GM19023 (cell line): ENCODE measurements around the gene LEPROT.
"Not testable (repeated sequence)": the region's sequence is repeated elsewhere in the genome, so short reads cannot be mapped to it uniquely, and the experiment has no call there.

Experiments used
- ATAC-seq: cut with Tn5 transposase; IDR thresholded peaks from one replicate; pipeline ENCODE4 v1.9.1; 2021; ENCODE audit warnings: mild to moderate bottlenecking, moderate library complexity; ENCODE audit not compliant: unreplicated experiment

LEPROT gene

DNA sequence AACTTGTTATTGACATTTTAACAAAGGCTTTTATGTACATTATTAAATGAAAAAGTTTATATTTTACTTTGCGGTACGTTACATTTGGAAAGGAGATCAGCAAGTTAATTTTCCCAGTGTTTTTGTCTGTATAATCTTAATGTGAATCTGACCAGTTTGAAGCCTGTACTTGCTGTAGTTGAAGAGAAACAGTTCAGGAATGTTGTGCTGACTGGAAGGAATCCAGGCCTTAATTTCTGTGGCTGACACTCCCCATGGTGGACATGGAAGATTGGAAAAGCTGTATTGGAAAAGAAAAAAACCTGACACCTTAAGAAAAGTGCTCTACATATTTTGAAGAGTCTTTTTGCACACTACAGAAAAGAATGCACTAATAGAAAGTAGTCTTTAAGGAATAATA is 15.5 kb downstream of the LEPROT start:
- ATAC-seq: no peak

DNA sequence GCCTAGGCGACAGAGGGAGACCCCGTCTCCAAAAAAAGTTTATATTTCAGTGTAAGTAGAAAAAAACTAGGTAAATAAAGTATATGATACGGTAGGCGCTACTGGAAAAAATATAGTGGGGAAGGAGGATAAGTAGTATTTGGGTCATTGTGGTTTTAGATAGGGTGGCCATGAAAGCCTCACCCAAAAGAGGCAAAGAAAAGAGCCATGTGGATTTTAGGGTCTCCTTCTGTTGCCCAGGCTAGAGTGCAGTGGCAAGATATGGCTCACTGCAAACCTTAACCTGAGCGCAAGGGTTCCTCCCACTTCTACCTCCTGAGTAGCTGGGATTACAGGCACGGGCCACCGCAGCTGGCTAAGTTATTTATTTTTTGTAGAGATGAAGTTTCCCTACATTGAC is 17.1 kb downstream of the LEPROT start:
- ATAC-seq: no peak

GRCh38 chr1:65440322-65440900 is 19.9 kb downstream of the LEPROT start:
- no peak for ATAC-seq

DNA sequence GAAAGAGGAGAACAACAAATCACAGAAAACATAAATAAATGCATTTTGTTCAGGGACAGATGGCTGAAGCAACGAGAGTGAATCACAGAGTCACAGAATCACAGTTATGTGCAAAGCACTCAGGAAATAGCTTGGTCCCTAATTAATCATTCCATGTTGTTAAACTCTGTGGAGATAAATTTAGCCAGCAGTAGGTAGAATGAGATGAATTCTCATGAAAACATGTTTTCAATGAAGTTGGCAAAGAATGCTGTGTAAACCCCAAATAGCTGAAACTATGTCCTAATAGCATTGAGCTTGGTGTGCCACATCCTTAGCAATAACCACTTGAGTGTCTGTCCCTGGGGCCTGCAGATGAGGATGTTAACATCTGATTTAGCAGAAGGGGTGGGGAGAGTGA is 20.4 kb downstream of the LEPROT start:
- no peak for ATAC-seq

DNA sequence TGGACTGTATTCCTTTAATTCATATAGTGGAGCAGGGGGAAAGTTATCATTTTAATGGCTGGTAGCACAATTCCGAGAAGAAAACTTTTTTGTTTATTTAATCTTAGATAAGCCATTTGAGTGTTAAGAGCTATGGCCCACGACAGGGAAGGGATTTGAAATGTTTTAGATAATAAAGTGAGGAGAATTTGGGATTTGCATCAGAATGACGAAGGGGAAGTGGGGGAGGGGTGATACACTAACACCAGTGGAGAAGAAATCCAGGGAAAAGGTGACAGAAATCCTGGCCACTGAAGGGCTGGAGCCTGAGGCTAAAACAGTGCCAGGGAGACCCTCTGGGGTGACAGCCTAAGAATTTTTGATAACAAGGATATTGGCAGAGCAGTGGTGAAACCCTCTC is 21.0 kb downstream of the LEPROT start:
- no peak for ATAC-seq

- ATAC-seq: no peak
These were observed 22.0 kb downstream of the LEPROT start for GRCh38 chr1:65442442-65442841.

DNA sequence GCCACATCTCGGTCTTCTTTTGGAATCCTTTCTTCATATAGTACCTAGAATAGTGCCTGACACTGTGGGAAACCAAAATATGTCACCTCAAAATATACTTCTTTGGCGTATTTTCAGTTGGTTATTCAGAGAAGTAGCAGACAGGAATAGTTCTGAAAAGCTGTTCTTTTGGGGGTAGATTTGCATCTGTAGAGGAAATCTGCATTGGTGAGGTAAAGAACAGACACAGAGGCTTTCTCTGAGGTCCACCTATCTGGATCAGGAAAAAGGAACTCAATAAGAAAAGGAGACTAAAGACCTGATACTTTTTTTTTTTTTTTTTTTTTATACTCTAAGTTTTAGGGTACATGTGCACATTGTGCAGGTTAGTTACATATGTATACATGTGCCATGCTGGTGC is 23.2 kb downstream of the LEPROT start:
- no peak for ATAC-seq

- no peak for ATAC-seq
These were observed 23.7 kb downstream of the LEPROT start for GRCh38 chr1:65444128-65444640.

GRCh38 chr1:65445837-65446236 is 25.4 kb downstream of the LEPROT start:
- no peak for ATAC-seq

DNA sequence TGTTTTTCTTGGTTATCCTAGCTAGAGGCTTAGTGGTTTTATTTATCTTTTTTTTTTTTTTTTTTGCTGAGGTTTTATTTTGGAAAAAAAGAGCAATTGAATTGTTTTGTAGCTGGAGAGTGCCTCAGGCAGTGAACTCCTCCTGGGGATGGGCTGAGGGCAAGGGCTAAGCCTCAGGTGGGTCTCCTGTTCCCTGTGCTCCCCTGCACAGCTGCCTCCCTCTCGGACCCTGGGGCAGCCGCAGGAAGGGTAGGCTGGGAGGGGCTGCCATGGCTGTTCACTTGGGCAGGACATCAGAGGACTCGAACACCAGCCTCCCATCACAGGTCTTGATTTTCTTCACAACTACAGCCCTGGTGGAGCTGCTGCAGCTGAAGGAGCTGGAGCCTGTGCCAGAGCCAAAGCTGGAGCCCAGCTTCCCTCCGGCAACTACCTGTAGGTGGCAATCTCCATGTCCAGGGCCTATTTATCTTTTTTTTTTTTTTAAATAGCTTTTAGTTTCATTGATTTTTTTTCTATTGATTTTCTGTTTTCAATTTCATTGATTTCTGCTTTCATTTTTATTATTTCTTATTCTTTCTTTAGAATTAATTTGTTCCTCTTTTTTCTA is 28.9 kb downstream of the LEPROT start:
- ATAC-seq: no peak

GRCh38 chr1:65455678-65456077 is 35.2 kb downstream of the LEPROT start:
- not testable (repeated sequence) for ATAC-seq

- ATAC-seq: no peak
These were observed 36.0 kb downstream of the LEPROT start for GRCh38 chr1:65456481-65456880.

DNA sequence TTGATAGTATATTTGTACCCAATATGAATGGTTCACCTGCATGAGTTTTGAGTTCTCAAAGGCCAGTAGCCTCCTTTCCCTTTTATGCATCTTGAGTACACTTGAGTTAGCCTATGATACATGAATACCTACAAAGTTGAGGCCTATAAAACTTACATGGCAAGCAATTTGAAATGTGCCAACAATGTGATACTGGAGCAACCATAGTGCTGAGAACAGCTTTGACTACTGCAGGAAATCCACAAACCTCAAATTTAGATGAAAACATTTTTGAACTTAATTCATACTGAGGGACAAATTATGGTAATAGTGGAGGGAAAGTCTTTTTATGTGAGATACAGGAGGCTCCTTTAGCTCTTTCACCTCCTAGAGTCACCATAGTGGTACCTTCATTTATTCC is 37.4 kb downstream of the LEPROT start:
- ATAC-seq: no peak

GRCh38 chr1:65458730-65459396 is 38.4 kb downstream of the LEPROT start:
- peak; percentile 23 for ATAC-seq

GRCh38 chr1:65459397-65459768 is 38.9 kb downstream of the LEPROT start:
- peak; percentile 79 for ATAC-seq

DNA sequence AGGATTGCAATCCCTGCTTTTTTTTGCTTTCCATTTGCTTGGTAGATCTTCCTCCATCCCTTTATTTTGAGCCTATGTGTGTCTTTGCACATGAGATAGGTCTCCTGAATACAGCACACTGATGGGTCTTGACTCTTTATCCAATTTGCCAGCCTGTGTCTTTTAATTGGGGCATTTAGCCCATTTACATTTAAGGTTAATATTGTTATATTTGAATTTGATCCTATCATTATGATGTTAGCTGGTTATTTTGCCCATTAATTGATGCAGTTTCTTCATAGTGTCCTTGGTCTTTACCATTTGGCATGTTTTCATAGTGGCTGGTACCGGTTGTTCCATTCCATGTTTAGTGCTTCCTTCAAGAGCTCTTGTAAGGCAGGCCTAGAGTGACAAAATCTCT is 45.4 kb downstream of the LEPROT start:
- not testable (repeated sequence) for ATAC-seq

GRCh38 chr1:65467536-65467935 is 47.1 kb downstream of the LEPROT start:
- no peak for ATAC-seq

GRCh38 chr1:65469126-65469888 is 48.8 kb downstream of the LEPROT start:
- no peak for ATAC-seq

DNA sequence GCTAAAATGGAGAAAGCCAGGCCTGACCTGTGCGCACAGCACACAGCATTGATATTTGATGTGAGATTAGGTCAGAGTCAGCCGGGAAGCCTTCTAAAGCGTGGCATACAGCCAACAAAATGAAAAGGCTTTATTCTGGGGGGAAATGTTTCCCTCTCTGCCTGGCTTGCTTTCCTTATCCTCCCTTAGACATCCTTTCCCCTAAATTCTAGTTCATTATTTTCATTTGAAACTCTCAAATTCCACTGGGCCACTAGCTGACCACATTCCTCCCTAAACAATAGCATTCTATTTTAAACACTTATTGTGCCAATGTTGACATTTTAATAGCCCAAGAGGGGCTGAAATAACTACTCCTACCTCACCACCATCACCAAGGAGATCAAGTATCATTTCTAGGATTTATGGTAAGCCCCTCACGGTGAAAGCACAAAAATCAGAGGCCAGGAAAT is 49.4 kb downstream of the LEPROT start:
- no peak for ATAC-seq

DNA sequence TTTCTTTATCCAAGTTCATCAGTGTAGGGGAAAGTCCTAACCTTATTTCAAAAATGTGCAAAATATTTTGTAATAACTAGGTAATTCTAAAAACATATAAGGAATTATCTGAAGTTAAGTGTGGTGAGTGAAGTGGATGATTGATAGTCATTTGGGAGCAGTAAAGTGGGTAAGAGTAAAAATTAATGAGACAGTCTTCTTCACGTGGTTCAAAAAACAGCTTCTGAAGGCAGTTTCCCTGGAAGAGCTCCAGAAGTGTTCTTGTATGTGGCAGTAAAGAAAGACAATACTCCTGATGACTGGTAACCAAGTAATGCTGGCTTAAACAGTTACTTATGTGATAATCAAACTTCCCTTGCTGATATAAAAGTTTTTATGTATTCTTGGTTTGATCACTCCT is 50.3 kb downstream of the LEPROT start:
- ATAC-seq: no peak

- ATAC-seq: no peak
These were observed 50.9 kb downstream of the LEPROT start for GRCh38 chr1:65471213-65471833.
